ENCODE measurements around the gene L3MBTL1.

Gene L3MBTL1

DNA sequence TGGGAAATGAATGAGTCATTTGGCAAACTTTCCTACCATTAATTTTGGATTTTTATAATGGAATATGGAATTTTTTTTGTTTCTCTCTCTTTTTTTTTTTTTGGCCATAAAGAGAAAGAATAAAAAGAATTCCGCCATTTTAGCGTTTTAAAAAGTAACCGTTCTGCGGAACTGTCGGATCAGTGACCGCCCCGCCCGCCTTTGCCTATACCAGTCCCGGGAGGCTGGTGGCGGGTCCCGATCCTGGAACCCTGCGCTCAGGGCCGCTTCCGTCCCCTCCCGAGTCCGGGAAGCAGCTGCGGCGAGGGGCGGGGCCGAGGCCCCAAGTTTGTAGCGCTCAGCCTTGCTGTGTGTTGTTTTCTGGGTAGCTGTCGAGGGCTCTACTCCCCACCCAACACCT lies 609 bp downstream of the L3MBTL1 start:
- DNase-seq: no peak

GRCh38 chr20:43508604-43509040 lies 1.1 kb downstream of the L3MBTL1 start:
- DNase-seq: no peak

DNA sequence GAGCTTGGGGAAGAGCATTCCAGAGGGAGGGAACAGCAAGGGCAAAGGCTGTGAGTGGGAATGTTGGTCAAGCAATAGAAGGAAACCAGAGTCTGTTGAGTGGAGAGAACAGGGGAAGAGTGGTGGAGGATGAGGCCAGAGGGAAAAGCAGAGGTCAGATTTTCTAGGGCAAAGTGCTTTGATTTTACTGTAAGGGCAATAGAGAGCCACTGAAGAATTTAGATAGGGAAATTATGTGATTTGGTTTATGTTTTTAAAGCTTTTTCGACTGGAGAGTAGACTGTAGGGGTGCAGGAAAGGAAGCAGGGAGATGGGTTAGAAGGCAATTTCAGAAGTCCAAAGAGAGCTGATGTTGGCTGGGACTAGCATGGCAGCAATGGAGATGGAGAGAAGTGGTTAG lies 4.4 kb downstream of the L3MBTL1 start:
- no peak for DNase-seq

GRCh38 chr20:43513372-43513930 lies 6.0 kb downstream of the L3MBTL1 start:
- DNase-seq: no peak

DNA sequence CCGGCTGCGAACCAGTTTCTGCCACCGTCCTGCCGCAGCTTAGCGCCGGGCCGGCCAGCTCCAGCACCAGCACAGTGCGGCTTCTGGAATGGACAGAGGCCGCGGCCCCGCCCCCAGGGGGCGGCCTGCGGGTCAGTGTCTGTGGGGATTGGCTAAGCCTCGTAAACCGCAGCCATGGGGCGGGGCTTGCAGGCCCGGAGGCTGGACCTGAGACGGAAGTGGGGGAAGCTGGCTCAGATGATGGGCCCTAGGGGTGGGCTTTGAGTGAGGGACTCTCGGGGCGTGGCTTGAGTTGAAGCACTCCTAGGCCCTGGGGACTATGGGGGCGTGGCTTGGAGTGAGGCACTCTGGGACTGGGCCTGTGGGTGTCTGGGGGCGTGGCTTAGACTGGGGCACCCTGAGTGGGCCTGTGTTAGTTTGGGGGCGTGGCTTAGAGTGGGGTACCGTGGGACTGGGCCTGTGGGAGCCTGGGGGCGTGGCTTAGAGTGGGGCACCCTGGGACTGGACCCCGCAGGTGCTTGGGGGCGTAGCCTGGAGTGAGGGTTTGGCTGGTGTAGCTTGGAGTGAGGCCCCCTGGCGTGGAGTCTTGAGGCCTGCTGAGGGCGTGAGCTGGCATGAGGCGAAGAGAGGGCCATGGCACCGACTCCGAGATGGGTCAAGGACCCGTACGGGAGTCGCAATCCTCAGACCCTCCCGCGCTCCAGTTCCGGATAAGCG lies 6.6 kb downstream of the L3MBTL1 start:
- DNase-seq: peak; percentile 96

- no peak for DNase-seq
These were observed 7.1 kb downstream of the L3MBTL1 start for GRCh38 chr20:43514648-43514999.

DNA sequence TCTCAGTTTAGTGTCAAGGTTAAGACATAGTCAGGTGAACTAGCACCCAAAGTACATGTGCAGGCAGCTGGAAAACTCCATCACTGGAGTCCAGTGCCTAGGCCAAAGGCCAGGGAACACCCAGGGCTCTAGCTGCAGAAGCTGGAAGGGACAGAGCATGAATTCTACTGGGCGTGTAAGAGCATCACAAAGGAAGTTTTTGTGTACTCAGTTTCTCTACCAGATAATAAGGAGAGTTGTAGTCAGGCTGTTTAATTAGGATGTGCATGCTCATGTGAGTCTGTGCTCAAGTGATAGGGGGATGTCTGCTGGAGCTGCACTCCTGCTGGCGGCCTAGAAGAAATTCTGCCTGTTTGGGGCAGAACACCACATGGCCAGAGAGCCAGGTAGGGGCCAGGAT lies 8.1 kb downstream of the L3MBTL1 start:
- DNase-seq: no peak

GRCh38 chr20:43516251-43516824 lies 8.8 kb downstream of the L3MBTL1 start:
- no peak for DNase-seq

GRCh38 chr20:43520074-43520630 lies 12.7 kb downstream of the L3MBTL1 start:
- no peak for DNase-seq

DNA sequence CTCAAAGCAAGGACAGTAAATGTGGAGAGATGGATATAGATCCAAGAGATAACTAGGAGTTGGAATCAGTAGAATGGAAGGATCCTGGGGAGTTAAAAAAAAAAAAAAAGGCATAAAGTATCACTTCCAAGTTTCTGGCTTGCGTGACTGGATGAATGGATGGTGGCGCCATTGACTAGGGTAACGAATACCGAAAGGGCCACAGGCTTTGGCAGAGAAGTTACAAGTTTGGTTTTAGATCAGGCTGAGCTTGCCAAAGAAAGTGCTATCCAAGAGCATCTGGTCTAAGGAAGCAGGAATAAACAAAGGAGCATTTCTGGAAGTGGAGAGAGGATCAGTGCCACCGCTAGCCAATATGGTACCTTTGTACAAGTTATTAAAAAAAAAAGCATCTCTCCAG lies 17.5 kb downstream of the L3MBTL1 start:
- DNase-seq: no peak

GRCh38 chr20:43528258-43528875 lies 20.9 kb downstream of the L3MBTL1 start:
- no peak for DNase-seq

DNA sequence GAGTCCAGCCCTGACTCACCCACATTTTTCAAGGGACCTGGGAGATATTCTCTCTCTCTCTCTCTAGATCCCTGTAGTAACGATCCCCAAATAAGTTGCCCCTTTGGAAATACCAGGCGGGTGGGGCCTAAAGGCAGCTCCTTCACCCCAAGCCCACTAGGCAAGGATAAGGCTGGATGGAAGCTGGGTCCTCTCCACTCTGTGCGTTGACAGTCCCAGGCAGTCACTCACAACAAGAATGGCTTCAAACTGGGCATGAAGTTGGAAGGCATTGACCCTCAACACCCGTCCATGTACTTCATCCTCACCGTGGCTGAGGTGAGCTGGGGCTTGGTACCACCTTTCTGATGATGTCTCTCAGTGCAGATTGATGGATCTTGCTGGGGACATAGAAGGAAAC lies 21.6 kb downstream of the L3MBTL1 start:
- no peak for DNase-seq

DNA sequence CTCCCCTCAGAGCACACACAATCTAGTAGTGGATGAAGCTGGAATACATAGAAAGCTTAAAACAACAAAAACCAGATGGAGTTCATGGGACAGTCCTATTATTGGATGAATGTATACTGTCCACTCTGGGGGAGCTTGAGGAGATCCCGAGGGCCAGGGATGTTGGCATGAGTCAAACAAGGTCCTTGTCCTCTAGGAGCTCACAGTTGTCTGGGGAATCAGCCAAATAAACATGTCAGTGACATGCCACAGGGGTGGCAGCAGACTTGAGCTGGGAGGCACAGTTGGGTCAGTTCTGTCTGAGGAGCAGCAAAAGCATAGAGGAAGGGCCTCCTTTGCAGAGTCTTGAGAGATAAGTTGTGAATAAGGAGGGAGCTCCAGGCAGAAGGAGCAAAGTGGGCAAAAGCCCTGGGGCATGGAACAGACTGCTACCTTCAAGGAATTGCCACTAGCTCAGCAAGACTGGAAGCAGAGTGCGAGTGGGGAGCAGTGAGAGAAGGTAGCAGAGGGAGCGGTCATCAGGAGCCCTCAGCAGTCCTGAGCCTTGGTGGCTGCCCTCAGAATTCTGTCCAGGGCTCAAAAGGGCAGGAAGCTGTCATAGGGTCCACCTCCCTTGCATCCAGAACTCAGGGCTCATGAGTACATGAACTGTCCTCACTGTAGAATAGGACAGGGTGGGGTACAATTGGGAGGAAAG lies 22.1 kb downstream of the L3MBTL1 start:
- no peak for DNase-seq

DNA sequence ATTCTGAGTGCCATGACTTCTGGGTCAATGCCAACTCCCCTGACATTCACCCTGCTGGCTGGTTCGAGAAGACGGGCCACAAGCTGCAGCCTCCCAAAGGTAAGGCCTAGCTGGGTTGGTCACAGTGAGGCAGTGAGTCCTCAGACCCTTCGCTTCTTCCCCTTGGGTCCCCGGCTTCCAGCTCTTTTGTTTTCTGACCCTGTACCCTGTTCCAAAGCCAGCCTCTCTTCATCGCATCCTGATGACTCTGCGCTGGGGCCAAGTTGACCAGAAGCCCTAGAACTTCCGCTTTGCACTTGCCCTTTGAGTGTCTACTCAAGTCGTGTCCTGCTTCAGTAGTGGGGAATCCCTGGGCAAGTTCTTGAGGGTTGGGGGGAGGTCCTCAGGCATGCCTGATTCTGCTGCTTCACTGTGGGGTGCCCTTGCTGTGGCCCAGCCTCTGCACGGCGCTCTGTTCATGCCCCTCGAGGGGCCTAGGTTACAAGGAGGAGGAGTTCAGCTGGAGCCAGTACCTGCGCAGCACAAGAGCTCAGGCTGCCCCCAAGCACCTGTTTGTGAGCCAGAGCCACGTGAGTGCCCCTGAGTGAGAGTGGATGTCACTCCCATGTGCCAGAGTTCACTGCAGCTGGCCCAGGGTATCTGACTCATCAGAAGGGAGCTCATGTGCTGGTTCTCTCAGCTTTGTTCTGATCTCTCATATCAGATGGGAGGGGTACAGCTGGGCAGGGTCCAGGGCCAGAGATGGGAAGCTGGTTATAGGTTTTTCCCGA lies 23.0 kb downstream of the L3MBTL1 start:
- DNase-seq: no peak

GRCh38 chr20:43531091-43531443 lies 23.6 kb downstream of the L3MBTL1 start:
- no peak for DNase-seq

- no peak for DNase-seq
These were observed 25.0 kb downstream of the L3MBTL1 start for GRCh38 chr20:43532416-43533055.

DNA sequence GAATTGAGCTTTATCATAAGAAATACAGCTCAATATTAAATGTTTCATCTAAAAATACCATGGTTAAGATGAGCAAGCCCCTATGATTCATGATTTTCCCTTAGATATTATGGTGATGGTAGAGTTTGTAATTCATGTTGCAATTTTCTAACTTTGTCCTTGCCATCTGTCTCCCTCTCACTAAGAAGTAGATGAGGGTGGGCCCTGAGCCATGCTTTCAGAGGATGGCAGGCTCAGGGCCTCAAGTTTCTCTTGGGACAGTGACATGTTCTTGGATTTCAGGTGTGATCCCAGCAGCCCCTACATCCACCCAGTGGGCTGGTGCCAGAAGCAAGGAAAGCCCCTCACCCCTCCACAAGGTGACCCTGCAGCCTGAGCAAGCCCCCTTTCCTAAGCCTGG lies 25.6 kb downstream of the L3MBTL1 start:
- no peak for DNase-seq

DNA sequence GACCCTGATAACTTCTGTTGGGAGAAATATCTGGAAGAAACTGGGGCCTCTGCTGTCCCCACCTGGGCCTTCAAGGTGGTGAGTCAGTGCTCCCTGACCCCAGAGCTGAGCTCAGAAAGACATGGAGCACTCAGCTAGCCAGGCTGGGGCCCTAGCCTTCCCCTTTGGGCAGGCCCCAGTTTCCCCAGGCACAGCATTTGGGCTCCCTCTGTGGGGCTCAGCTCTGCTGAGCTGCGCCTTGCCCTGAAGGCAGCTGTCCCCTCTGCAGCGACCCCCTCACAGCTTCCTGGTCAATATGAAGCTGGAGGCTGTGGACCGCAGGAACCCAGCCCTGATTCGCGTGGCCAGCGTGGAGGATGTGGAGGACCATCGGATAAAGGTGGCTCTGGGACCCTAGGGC lies 26.5 kb downstream of the L3MBTL1 start:
- no peak for DNase-seq

DNA sequence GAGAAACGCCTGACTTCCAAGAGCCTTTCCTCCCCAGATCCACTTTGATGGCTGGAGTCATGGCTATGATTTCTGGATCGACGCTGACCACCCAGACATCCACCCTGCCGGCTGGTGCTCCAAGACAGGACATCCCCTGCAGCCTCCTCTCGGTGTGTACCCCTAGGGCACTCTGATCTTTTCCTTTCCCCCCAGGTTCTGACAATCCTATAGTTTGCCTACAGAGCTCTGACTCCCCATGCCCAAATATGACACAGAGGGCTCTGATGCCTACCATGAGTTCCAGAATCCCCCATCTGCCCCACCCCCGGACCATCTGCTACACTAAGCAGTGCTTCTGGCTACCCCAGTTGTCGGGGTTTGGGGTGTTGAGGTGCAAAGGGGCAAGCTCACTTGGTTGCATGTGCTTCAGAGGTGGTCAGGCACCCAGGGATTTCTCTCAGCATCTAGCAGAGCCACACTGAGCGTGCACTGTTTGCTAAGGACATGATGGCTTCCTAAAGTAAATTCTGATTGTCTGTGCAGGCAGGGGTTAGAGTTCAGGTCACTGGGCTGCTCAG lies 27.4 kb downstream of the L3MBTL1 start:
- DNase-seq: no peak

DNA sequence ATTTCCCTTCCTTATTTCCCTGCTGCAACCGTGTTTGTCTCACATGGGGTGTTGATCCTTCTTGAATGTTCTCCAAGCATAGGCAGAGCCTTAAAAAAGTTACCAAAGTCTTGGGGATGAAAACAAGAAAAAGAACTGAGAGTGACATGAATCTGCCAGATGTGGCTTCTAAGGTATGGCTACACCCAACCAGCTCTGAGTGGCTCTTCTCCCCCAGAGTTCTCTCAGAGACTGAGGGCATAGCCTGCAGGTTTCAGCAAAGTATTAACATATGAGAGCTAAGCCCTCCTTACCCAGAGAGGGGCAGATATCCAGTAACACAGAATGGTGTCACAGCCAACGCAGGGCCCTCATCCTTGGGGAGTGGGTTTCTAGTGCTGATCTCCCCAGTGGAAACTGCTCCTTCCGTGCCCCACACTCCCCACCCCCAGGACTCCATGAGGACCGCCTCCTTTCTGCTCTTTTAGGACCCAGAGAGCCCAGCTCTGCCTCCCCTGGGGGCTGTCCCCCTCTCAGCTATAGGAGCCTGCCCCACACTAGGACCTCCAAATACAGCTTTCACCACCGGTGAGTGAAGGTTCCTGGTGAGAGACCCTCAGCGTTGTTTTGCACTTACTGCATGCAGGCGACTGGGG lies 28.0 kb downstream of the L3MBTL1 start:
- no peak for DNase-seq
